SK-N-SH treated with all-trans-retinoic acid at 6 μM for 48 hours (cell line): ENCODE results near the gene SPSB2.
"Not testable (repeated sequence)": the region's sequence is repeated elsewhere in the genome, so short reads cannot be mapped to it uniquely, and the experiment has no call there.

Experiments used
- ATAC-seq: fragments of 200-7000 bp; cut with Tn5 transposase; 3 replicates; pipeline ENCODE4 v1.9.1; 2020; ENCODE audit warnings: mild to moderate bottlenecking, moderate library complexity
- ARNTL ChIP-seq: fragments of 450-650 bp; formaldehyde crosslinking; IDR thresholded peaks from 2 replicates; pipeline ENCODE4 v1.5.0; 2020; ENCODE audit warnings: low read depth, mild to moderate bottlenecking, moderate library complexity, borderline replicate concordance
- BACH2 ChIP-seq: fragments of 250-450 bp; sonication (Bioruptor Pico); IDR thresholded peaks from 2 replicates; pipeline ENCODE4 v1.9.0; 2021; ENCODE audit warnings: mild to moderate bottlenecking, borderline replicate concordance
- CSDC2 ChIP-seq: fragments of 250-450 bp; sonication (Bioruptor Pico); IDR thresholded peaks from 2 replicates; pipeline ENCODE4 v1.5.0; 2020; ENCODE audit warnings: mild to moderate bottlenecking, moderate library complexity
- CSRNP3 ChIP-seq: fragments of 250-450 bp; sonication (Bioruptor Pico); IDR thresholded peaks from 2 replicates; pipeline ENCODE4 v1.5.1; 2021; ENCODE audit warnings: mild to moderate bottlenecking, moderate library complexity
- ESRRG ChIP-seq: fragments of 250-450 bp; sonication (Bioruptor Pico); IDR thresholded peaks from 2 replicates; pipeline ENCODE4 v1.6.1; 2021; ENCODE audit warnings: mild to moderate bottlenecking
- GLIS3 ChIP-seq: fragments of 250-450 bp; sonication (Bioruptor Pico); IDR thresholded peaks from 2 replicates; pipeline ENCODE4 v1.5.0; 2020; ENCODE audit warnings: mild to moderate bottlenecking, moderate library complexity
- ISL1 ChIP-seq: fragments of 250-450 bp; sonication (Bioruptor Pico); IDR thresholded peaks from 2 replicates; pipeline ENCODE4 v2.1.2; 2022; ENCODE audit warnings: mild to moderate bottlenecking, moderate library complexity
- OSR1 ChIP-seq: fragments of 250-450 bp; sonication (Bioruptor Pico); IDR thresholded peaks from 2 replicates; pipeline ENCODE4 v1.8.0; 2022; ENCODE audit warnings: moderate library complexity, mild to moderate bottlenecking, inconsistent platforms
- PPARA ChIP-seq: fragments of 250-450 bp; sonication (Bioruptor Pico); IDR thresholded peaks from 2 replicates; pipeline ENCODE4 v1.5.0; 2020; ENCODE audit warnings: mild to moderate bottlenecking, borderline replicate concordance
- RARB ChIP-seq: fragments of 250-450 bp; sonication (Bioruptor Pico); IDR thresholded peaks from 2 replicates; pipeline ENCODE4 v1.8.0; 2021; ENCODE audit warnings: mild to moderate bottlenecking, moderate library complexity
- SNAI2 ChIP-seq: fragments of 250-450 bp; sonication (Bioruptor Pico); IDR thresholded peaks from 2 replicates; pipeline ENCODE4 v1.5.0; 2020; ENCODE audit warnings: mild to moderate bottlenecking, moderate library complexity
- TCF4 ChIP-seq: fragments of 250-450 bp; sonication (Bioruptor Pico); IDR thresholded peaks from 2 replicates; pipeline ENCODE4 v1.8.0; 2021; ENCODE audit warnings: mild to moderate bottlenecking, moderate library complexity, borderline replicate concordance
- TOX ChIP-seq: fragments of 250-450 bp; sonication (Bioruptor Pico); IDR thresholded peaks from 2 replicates; pipeline ENCODE4 v1.8.0; 2021; ENCODE audit warnings: mild to moderate bottlenecking, moderate library complexity, borderline replicate concordance
- ZC3H10 ChIP-seq: fragments of 250-450 bp; sonication (Bioruptor Pico); IDR thresholded peaks from 2 replicates; pipeline ENCODE4 v1.5.1; 2021; ENCODE audit warnings: mild to moderate bottlenecking, moderate library complexity
- ZFP3 ChIP-seq: fragments of 250-450 bp; sonication (Bioruptor Pico); IDR thresholded peaks from 2 replicates; pipeline ENCODE4 v1.5.0; 2020; ENCODE audit warnings: mild to moderate bottlenecking, moderate library complexity
- ZFP30 ChIP-seq: fragments of 450-650 bp; formaldehyde crosslinking; IDR thresholded peaks from 2 replicates; pipeline ENCODE4 v1.5.0; 2022; ENCODE audit warnings: mild to moderate bottlenecking, moderate library complexity
- ZNF565 ChIP-seq: fragments of 450-650 bp; formaldehyde crosslinking; conservative IDR thresholded peaks from 2 replicates; pipeline ENCODE4 v1.5.0; 2020; ENCODE audit warnings: low read depth, mild to moderate bottlenecking, moderate library complexity
- ZNF70 ChIP-seq: fragments of 450-650 bp; formaldehyde crosslinking; IDR thresholded peaks from 2 replicates; pipeline ENCODE4 v1.5.0; 2020; ENCODE audit warnings: mild to moderate bottlenecking, moderate library complexity
- TF ChIP-seq, protein P1 (sequence below): fragments of 250-450 bp; sonication (Bioruptor Pico); IDR thresholded peaks from 2 replicates; pipeline ENCODE4 v1.8.0; 2020; ENCODE audit warnings: mild to moderate bottlenecking, moderate library complexity, borderline replicate concordance
- TF ChIP-seq, protein P2 (sequence below): fragments of 250-450 bp; sonication (Bioruptor Pico); IDR thresholded peaks from 2 replicates; pipeline ENCODE4 v1.8.0; 2021; ENCODE audit warnings: low read depth, mild to moderate bottlenecking, moderate library complexity, borderline replicate concordance

The SPSB2 gene

DNA sequence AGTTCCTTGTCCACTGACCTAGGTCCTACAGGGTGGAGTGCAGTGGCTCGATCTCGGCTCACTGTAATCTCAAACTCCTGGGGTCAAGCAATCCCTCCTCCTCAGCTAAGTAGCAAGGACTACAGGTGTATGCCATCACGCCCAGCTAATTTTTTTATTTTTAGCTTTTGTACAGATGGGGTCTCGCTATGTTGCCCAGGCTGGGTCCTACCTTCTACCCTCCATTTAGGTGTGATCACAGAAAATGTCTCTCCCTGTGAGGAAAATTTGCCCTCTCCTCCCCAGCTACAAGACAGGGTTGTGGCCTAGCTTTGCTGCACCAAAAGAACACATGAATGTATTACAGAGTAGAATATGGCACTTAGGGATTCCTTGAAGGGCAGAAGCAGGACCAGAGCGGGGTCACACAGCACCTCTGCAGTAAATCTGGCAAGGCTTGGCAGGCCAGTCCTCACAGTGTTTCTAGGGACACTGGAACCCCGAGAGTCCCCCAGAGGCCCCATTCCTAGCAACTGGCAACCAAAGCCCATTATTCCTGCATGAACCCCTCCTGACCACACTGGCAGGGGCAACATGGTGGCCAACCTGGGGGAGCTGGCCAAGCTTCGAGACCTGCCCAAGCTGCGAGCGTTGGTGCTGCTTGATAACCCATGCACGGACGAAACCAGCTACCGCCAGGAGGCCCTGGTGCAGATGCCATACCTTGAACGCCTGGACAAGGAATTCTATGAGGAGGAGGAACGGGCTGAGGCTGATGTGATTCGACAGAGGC lies 39.2 kb upstream of the SPSB2 start:
- no peak for ATAC-seq

GRCh38 chr12:6909421-6910145 lies 36.5 kb upstream of the SPSB2 start:
- no peak for TF ChIP-seq ESRRG (CRISPR knock-in tag)
- TF ChIP-seq, protein P1, sequence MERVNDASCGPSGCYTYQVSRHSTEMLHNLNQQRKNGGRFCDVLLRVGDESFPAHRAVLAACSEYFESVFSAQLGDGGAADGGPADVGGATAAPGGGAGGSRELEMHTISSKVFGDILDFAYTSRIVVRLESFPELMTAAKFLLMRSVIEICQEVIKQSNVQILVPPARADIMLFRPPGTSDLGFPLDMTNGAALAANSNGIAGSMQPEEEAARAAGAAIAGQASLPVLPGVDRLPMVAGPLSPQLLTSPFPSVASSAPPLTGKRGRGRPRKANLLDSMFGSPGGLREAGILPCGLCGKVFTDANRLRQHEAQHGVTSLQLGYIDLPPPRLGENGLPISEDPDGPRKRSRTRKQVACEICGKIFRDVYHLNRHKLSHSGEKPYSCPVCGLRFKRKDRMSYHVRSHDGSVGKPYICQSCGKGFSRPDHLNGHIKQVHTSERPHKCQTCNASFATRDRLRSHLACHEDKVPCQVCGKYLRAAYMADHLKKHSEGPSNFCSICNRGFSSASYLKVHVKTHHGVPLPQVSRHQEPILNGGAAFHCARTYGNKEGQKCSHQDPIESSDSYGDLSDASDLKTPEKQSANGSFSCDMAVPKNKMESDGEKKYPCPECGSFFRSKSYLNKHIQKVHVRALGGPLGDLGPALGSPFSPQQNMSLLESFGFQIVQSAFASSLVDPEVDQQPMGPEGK (CRISPR knock-in tag), result no peak
- TF ChIP-seq, protein P2, sequence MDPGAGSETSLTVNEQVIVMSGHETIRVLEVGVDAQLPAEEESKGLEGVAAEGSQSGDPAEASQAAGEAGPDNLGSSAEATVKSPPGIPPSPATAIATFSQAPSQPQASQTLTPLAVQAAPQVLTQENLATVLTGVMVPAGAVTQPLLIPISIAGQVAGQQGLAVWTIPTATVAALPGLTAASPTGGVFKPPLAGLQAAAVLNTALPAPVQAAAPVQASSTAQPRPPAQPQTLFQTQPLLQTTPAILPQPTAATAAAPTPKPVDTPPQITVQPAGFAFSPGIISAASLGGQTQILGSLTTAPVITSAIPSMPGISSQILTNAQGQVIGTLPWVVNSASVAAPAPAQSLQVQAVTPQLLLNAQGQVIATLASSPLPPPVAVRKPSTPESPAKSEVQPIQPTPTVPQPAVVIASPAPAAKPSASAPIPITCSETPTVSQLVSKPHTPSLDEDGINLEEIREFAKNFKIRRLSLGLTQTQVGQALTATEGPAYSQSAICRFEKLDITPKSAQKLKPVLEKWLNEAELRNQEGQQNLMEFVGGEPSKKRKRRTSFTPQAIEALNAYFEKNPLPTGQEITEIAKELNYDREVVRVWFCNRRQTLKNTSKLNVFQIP (CRISPR knock-in tag), result no peak
- no peak for TF ChIP-seq CSDC2 (CRISPR knock-in tag)
- no peak for TF ChIP-seq CSRNP3 (CRISPR knock-in tag)
- TF ChIP-seq PPARA (CRISPR knock-in tag), result no peak
- TF ChIP-seq ZNF70, result no peak
- TF ChIP-seq OSR1 (CRISPR knock-in tag), result no peak
- no peak for TF ChIP-seq ZFP3 (CRISPR knock-in tag)
- no peak for TF ChIP-seq GLIS3 (CRISPR knock-in tag)
- TF ChIP-seq BACH2 (CRISPR knock-in tag), result no peak
- no peak for TF ChIP-seq ZNF565 (CRISPR knock-in tag)
- TF ChIP-seq ARNTL (CRISPR knock-in tag), result no peak
- TF ChIP-seq TCF4 (CRISPR knock-in tag), result no peak
- ATAC-seq, result no peak

More for the DNA sequence above, 39.2 kb upstream of the SPSB2 start:
- TF ChIP-seq BACH2 (CRISPR knock-in tag) (no peak), ZC3H10 (CRISPR knock-in tag) (no peak), ZFP30 (CRISPR knock-in tag) (no peak), GLIS3 (CRISPR knock-in tag) (no peak), TCF4 (CRISPR knock-in tag) (no peak), ISL1 (CRISPR knock-in tag) (no peak), ZNF70 (no peak)
- TF ChIP-seq, protein P1 (CRISPR knock-in tag), result no peak

DNA sequence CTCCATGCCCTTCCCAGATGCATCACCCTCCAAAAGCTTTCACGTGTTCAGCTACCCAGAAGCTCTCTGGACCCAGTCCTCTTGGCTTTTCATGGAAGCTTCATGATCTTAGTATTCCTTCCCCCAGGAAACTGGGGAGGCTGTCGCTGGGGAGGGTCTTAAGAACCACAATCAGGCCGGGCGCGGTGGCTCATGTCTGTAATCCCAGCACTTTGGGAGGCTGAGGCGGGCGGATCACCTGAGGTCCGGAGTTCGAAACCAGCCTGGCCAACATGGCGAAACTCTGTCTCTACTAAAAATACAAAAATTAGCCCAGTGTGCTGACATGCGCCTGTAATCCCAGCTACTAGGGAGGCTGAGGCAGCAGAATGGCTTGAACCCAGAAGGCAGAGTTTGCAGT lies 35.0 kb upstream of the SPSB2 start:
- ATAC-seq, result not testable (repeated sequence)

- ATAC-seq, result no peak
- no peak for TF ChIP-seq RARB (CRISPR knock-in tag)
- TF ChIP-seq ZFP30 (CRISPR knock-in tag), result no peak
- TF ChIP-seq, protein P1 (CRISPR knock-in tag), result no peak
- TF ChIP-seq CSRNP3 (CRISPR knock-in tag), result no peak
- no peak for TF ChIP-seq ZNF565 (CRISPR knock-in tag)
- TF ChIP-seq ARNTL (CRISPR knock-in tag), result no peak
- no peak for TF ChIP-seq ZNF70
- no peak for TF ChIP-seq ESRRG (CRISPR knock-in tag)
- no peak for TF ChIP-seq CSDC2 (CRISPR knock-in tag)
- no peak for TF ChIP-seq GLIS3 (CRISPR knock-in tag)
- TF ChIP-seq PPARA (CRISPR knock-in tag), result no peak
- TF ChIP-seq SNAI2, result no peak
- TF ChIP-seq TOX (CRISPR knock-in tag), result no peak
- no peak for TF ChIP-seq ISL1 (CRISPR knock-in tag)
Measured at GRCh38 chr12:6905414-6906040, 32.4 kb upstream of the SPSB2 start.
